GM12892 (cell line): ENCODE measurements around the gene ANKRD44.

Experiments
- POLR2AphosphoS5 ChIP-seq: IDR thresholded peaks from 2 replicates; pipeline ENCODE4 v1.6.1; 2011; ENCODE audit warnings: low read depth, low read length, control low read depth
- TAF1 ChIP-seq: IDR thresholded peaks from 2 replicates; pipeline ENCODE4 v1.6.1; 2011; ENCODE audit warnings: low read depth, mild to moderate bottlenecking, control low read depth, low read length, borderline replicate concordance

GRCh38 chr2:196992466-196992865 lies 318.1 kb downstream of the ANKRD44 start:
- TF ChIP-seq TAF1 (no peak), POLR2AphosphoS5 (no peak)
